Vagina (tissue), 2 donors: ENCODE measurements around the gene OR4F15.

Experiments
- CTCF ChIP-seq, 3 experiments: fragments of 450-650 bp in 2 of 3; fragments of 200-600 bp in 1 of 3; sonication (generic) in 1 of 3; IDR thresholded peaks; one replicate each; pipeline ENCODE4 v1.5.1; 2017 to 2019; ENCODE audit warnings: antibody characterized with exemption in 3 of 3, mild to moderate bottlenecking in 2 of 3, moderate library complexity in 2 of 3
- POLR2A ChIP-seq, 2 donors: fragments of 450-650 bp; IDR thresholded peaks; one replicate each; pipeline ENCODE4 v1.6.1; 2017; ENCODE audit warnings: antibody characterized with exemption in 2 of 2, mild to moderate bottlenecking in 2 of 2, moderate library complexity in 2 of 2

- TF ChIP-seq CTCF (IDR thresholded peaks at IDR 0.05) (no peak), POLR2A (IDR thresholded peaks at IDR 0.05) (no peak)
These were observed 8.8 kb downstream of the OR4F15 start for GRCh38 chr15:101820781-101821180.
